IPS-15b (cell line): ENCODE data around the gene ELOVL2.

Source experiments
- H3K27me3 ChIP-seq: one replicate; pipeline ENCODE4 v1.6.1; 2013; ENCODE audit warnings: low read length; ENCODE audit not compliant: control insufficient read depth, insufficient read depth
- H3K36me3 ChIP-seq: one replicate; pipeline ENCODE4 v1.6.1; 2013; ENCODE audit warnings: low read length; ENCODE audit not compliant: control insufficient read depth, insufficient read depth
- H3K4me1 ChIP-seq: one replicate; pipeline ENCODE4 v1.6.1; 2013; ENCODE audit warnings: mild to moderate bottlenecking, low read length; ENCODE audit not compliant: control insufficient read depth, insufficient read depth
- H3K4me3 ChIP-seq: one replicate; pipeline ENCODE4 v1.5.1; 2013; ENCODE audit warnings: low read depth, low read length
- H3K9ac ChIP-seq: one replicate; pipeline ENCODE4 v1.6.1; 2013; ENCODE audit warnings: low read depth, mild to moderate bottlenecking, low read length
- H3K9me3 ChIP-seq: one replicate; pipeline ENCODE4 v1.6.1; 2013; ENCODE audit warnings: mild to moderate bottlenecking, low read length; ENCODE audit not compliant: control insufficient read depth, insufficient read depth

The ELOVL2 gene

GRCh38 chr6:11035616-11036350, 8.3 kb downstream of the ELOVL2 start:
- peaks cover 5% of the 10 kb centered on the region for H3K27me3 ChIP-seq
- no peaks in the 10 kb centered on the region for H3K9me3 ChIP-seq
- H3K36me3 ChIP-seq: no peaks in the 10 kb centered on the region
- no peak overlapping the region for H3K4me3 ChIP-seq
- H3K4me1 ChIP-seq: no peaks in the 10 kb centered on the region
- H3K9ac ChIP-seq: no peak overlapping the region

GRCh38 chr6:11033825-11034224, 10.3 kb downstream of the ELOVL2 start:
- Histone ChIP-seq H3K4me1 (no peaks in the 10 kb centered on the region), H3K9ac (no peak overlapping the region), H3K9me3 (no peaks in the 10 kb centered on the region), H3K4me3 (no peak overlapping the region), H3K27me3 (no peaks in the 10 kb centered on the region), H3K36me3 (no peaks in the 10 kb centered on the region)

GRCh38 chr6:11030904-11031303, 13.2 kb downstream of the ELOVL2 start:
- Histone ChIP-seq H3K27me3 (no peaks in the 10 kb centered on the region), H3K4me1 (peaks cover 8% of the 10 kb centered on the region), H3K9ac (no peak overlapping the region), H3K4me3 (no peak overlapping the region), H3K9me3 (no peaks in the 10 kb centered on the region), H3K36me3 (no peaks in the 10 kb centered on the region)

- H3K4me1 ChIP-seq: peaks cover 13% of the 10 kb centered on the region
- no peaks in the 10 kb centered on the region for H3K9me3 ChIP-seq
- no peaks in the 10 kb centered on the region for H3K36me3 ChIP-seq
- no peak overlapping the region for H3K4me3 ChIP-seq
- H3K27me3 ChIP-seq: no peaks in the 10 kb centered on the region
- H3K9ac ChIP-seq: no peak overlapping the region
These were observed 15.1 kb downstream of the ELOVL2 start for GRCh38 chr6:11028959-11029358.

- H3K4me1 ChIP-seq: peaks cover 13% of the 10 kb centered on the region
- no peaks in the 10 kb centered on the region for H3K27me3 ChIP-seq
- H3K36me3 ChIP-seq: no peaks in the 10 kb centered on the region
- no peaks in the 10 kb centered on the region for H3K9me3 ChIP-seq
- H3K4me3 ChIP-seq: no peak overlapping the region
- H3K9ac ChIP-seq: no peak overlapping the region
These were observed 16.5 kb downstream of the ELOVL2 start for GRCh38 chr6:11027565-11028110.

- no peaks in the 10 kb centered on the region for H3K36me3 ChIP-seq
- no peaks in the 10 kb centered on the region for H3K9me3 ChIP-seq
- H3K27me3 ChIP-seq: no peaks in the 10 kb centered on the region
- H3K4me1 ChIP-seq: peaks cover 13% of the 10 kb centered on the region
- H3K9ac ChIP-seq: no peak overlapping the region
- peak overlapping the region; percentile 34 for H3K4me3 ChIP-seq
These were observed 18.0 kb downstream of the ELOVL2 start for GRCh38 chr6:11025921-11026635.

- Histone ChIP-seq H3K9ac (no peak overlapping the region), H3K4me3 (no peak overlapping the region), H3K4me1 (peaks cover 13% of the 10 kb centered on the region), H3K9me3 (no peaks in the 10 kb centered on the region), H3K36me3 (no peaks in the 10 kb centered on the region), H3K27me3 (no peaks in the 10 kb centered on the region)
These were observed 19.0 kb downstream of the ELOVL2 start for GRCh38 chr6:11025130-11025529.

GRCh38 chr6:11023032-11023431, 21.1 kb downstream of the ELOVL2 start:
- no peaks in the 10 kb centered on the region for H3K36me3 ChIP-seq
- H3K27me3 ChIP-seq: no peaks in the 10 kb centered on the region
- H3K9ac ChIP-seq: no peak overlapping the region
- H3K4me3 ChIP-seq: no peak overlapping the region
- no peaks in the 10 kb centered on the region for H3K9me3 ChIP-seq
- H3K4me1 ChIP-seq: peaks cover 13% of the 10 kb centered on the region

GRCh38 chr6:11021714-11022113, 22.4 kb downstream of the ELOVL2 start:
- Histone ChIP-seq H3K36me3 (no peaks in the 10 kb centered on the region), H3K4me3 (no peak overlapping the region), H3K9ac (no peak overlapping the region), H3K27me3 (no peaks in the 10 kb centered on the region), H3K4me1 (peaks cover 10% of the 10 kb centered on the region), H3K9me3 (no peaks in the 10 kb centered on the region)

GRCh38 chr6:11021003-11021402, 23.1 kb downstream of the ELOVL2 start:
- H3K4me3 ChIP-seq: no peak overlapping the region
- no peaks in the 10 kb centered on the region for H3K27me3 ChIP-seq
- H3K9ac ChIP-seq: no peak overlapping the region
- no peaks in the 10 kb centered on the region for H3K9me3 ChIP-seq
- H3K36me3 ChIP-seq: no peaks in the 10 kb centered on the region
- peaks cover 6% of the 10 kb centered on the region for H3K4me1 ChIP-seq

- H3K27me3 ChIP-seq: no peaks in the 10 kb centered on the region
These were observed 25.9 kb downstream of the ELOVL2 start for GRCh38 chr6:11018225-11018624.

GRCh38 chr6:11017090-11017489, 27.0 kb downstream of the ELOVL2 start:
- H3K9ac ChIP-seq: no peak overlapping the region
- no peaks in the 10 kb centered on the region for H3K36me3 ChIP-seq
- H3K4me3 ChIP-seq: no peak overlapping the region
- no peaks in the 10 kb centered on the region for H3K9me3 ChIP-seq
- H3K27me3 ChIP-seq: no peaks in the 10 kb centered on the region
- H3K4me1 ChIP-seq: no peaks in the 10 kb centered on the region

More at GRCh38 chr6:11018225-11018624, 25.9 kb downstream of the ELOVL2 start:
- Histone ChIP-seq H3K9ac (no peak overlapping the region), H3K36me3 (no peaks in the 10 kb centered on the region), H3K4me3 (no peak overlapping the region), H3K9me3 (no peaks in the 10 kb centered on the region), H3K4me1 (no peaks in the 10 kb centered on the region)
